WTC11 (cell line): Measurements from ENCODE around the gene SPAAR.

Experiments
- NR2C2 ChIP-seq: sonication (generic); formaldehyde crosslinking; IDR thresholded peaks from 2 replicates; pipeline ENCODE4 v1.8.0; 2022; ENCODE audit warnings: mild to moderate bottlenecking, missing genetic modification reagents
- TF ChIP-seq, protein P1 (sequence below): fragments of 200-600 bp; IDR thresholded peaks from 2 replicates; pipeline ENCODE4 v1.8.0; 2022; ENCODE audit warnings: antibody characterized with exemption
- TF ChIP-seq, protein P2 (sequence below): fragments of 250-450 bp; sonication (Bioruptor Pico); IDR thresholded peaks from 2 replicates; pipeline ENCODE4 v1.9.0; 2021; ENCODE audit warnings: mild to moderate bottlenecking, borderline replicate concordance

DNA sequence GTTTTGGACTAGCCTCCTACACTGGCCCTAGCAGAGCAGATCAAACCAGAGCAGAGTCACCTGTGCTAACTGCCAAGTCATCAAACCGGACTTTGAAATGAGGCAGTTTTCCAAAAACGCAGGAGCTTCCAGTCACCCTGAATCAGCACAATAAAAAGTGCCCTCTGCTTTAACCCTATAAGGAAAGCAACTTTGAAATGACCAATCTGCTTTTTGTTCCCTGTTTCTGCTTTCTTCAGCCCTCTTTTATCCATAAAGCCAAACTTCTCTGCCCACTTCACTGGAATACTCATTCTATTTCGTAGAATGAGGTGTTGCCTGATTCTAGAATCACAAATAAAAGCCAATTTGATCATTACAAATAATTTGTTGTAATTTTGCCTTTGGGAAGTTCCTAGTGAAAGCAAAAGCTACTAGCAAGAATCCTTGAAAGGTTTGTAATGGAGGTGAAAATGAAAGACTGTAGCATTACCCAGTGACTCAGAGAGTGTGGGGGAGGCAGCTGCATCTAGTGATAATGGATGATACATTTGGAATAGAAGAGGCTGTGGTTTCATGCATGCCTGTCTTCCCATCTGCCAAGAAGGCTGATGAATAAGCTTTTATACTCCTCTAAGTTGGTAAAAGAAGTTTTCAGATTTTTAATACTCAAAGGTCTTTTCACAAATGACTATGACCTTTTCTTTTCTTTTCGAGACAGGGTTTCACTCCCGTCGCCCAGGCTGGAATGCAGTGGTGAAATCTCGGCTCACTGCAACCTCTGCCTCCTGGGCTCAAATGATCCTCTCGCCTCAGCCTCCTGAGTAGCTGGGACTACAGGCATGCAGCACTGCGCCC, 14.9 kb downstream of the SPAAR start:
- TF ChIP-seq, protein P1, sequence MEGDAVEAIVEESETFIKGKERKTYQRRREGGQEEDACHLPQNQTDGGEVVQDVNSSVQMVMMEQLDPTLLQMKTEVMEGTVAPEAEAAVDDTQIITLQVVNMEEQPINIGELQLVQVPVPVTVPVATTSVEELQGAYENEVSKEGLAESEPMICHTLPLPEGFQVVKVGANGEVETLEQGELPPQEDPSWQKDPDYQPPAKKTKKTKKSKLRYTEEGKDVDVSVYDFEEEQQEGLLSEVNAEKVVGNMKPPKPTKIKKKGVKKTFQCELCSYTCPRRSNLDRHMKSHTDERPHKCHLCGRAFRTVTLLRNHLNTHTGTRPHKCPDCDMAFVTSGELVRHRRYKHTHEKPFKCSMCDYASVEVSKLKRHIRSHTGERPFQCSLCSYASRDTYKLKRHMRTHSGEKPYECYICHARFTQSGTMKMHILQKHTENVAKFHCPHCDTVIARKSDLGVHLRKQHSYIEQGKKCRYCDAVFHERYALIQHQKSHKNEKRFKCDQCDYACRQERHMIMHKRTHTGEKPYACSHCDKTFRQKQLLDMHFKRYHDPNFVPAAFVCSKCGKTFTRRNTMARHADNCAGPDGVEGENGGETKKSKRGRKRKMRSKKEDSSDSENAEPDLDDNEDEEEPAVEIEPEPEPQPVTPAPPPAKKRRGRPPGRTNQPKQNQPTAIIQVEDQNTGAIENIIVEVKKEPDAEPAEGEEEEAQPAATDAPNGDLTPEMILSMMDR: no peak
- TF ChIP-seq, protein P2, sequence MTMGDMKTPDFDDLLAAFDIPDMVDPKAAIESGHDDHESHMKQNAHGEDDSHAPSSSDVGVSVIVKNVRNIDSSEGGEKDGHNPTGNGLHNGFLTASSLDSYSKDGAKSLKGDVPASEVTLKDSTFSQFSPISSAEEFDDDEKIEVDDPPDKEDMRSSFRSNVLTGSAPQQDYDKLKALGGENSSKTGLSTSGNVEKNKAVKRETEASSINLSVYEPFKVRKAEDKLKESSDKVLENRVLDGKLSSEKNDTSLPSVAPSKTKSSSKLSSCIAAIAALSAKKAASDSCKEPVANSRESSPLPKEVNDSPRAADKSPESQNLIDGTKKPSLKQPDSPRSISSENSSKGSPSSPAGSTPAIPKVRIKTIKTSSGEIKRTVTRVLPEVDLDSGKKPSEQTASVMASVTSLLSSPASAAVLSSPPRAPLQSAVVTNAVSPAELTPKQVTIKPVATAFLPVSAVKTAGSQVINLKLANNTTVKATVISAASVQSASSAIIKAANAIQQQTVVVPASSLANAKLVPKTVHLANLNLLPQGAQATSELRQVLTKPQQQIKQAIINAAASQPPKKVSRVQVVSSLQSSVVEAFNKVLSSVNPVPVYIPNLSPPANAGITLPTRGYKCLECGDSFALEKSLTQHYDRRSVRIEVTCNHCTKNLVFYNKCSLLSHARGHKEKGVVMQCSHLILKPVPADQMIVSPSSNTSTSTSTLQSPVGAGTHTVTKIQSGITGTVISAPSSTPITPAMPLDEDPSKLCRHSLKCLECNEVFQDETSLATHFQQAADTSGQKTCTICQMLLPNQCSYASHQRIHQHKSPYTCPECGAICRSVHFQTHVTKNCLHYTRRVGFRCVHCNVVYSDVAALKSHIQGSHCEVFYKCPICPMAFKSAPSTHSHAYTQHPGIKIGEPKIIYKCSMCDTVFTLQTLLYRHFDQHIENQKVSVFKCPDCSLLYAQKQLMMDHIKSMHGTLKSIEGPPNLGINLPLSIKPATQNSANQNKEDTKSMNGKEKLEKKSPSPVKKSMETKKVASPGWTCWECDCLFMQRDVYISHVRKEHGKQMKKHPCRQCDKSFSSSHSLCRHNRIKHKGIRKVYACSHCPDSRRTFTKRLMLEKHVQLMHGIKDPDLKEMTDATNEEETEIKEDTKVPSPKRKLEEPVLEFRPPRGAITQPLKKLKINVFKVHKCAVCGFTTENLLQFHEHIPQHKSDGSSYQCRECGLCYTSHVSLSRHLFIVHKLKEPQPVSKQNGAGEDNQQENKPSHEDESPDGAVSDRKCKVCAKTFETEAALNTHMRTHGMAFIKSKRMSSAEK: no peak
- TF ChIP-seq NR2C2: no peak
